ENCODE results near the gene EPB41. TPM values are rescaled to one million over a fixed set of nuclear protein-coding genes. Genes with fewer than 3 reads are reported as not detected.

Gene EPB41
- total RNA-seq (2021; fragmentation: NEBNext Ultra II Directional; extraction: Animal tissue kit (Norgen Biotek cat#: 25700)) (106 and 109 TPM in 2 replicates), polyA plus RNA-seq (2011; rRNA removed) (35.5 and 36.7 TPM in 2 replicates), polyA minus RNA-seq (2011; rRNA and poly(A)+ RNA removed) (75.8 and 125 TPM in 2 replicates)
- 58.6 TPM for polyA plus RNA-seq (2011; cell fraction: cytosol; rRNA removed)
- 36.4 TPM for polyA plus RNA-seq (2011; cell fraction: nucleus; rRNA removed)
- polyA plus RNA-seq (2012, experiment 1 of 2): 50.2 to 77.7 TPM (median 59.5 TPM) in 4 replicates
- 5.6 TPM for polyA plus RNA-seq (2012, experiment 2 of 2)
- 46.2 TPM for polyA plus RNA-seq (2013, experiment 1 of 2)
- 48.2 TPM for polyA plus RNA-seq (2013, experiment 2 of 2)
- 71.1 TPM for polyA minus RNA-seq (2011; cell fraction: cytosol; rRNA and poly(A)+ RNA removed)
- polyA minus RNA-seq (2011; cell fraction: nucleus; rRNA and poly(A)+ RNA removed): 81.0 TPM
- long read RNA-seq, experiment 1, partial matches to known transcripts: 4 of 37 reads
- long read RNA-seq, experiment 1, other reads (novel, unspliced or antisense): 33 of 37 reads
- long read RNA-seq, experiment 2, partial matches to known transcripts: 3 of 10 reads
- long read RNA-seq, experiment 2, other reads (novel, unspliced or antisense): 7 of 10 reads

- Histone ChIP-seq H4K91ac (replicated peaks; ENCODE audit: insufficient read length, low read length) (peak within 1 kb of the TSS; percentile 59), H2AFZ (ENCODE audit: low read length) (peak within 1 kb of the TSS; percentile 89), H2BK12ac (ENCODE audit: low read depth, low read length) (peak within 1 kb of the TSS; percentile 82), H3K4ac (replicated peaks; ENCODE audit: insufficient read length, low read depth, low read length) (peak within 1 kb of the TSS; percentile 63), H2AK5ac (ENCODE audit: low read depth, low read length) (peak within 1 kb of the TSS; percentile 87; the same call in 1 of the 2 replicates), H3K56ac (replicated peaks; ENCODE audit: insufficient read length, low read depth, low read length) (peak within 1 kb of the TSS; percentile 70), H3K4me3 (ENCODE audit: extremely low read depth in 1 of 4, insufficient read depth in 2 of 4, low read depth in 3 of 4, low read length in 4 of 4) (peak within 1 kb of the TSS; percentile 78 to 95 (median 94)), H4K8ac (ENCODE audit: extremely low read depth, insufficient read depth, low read length) (peak within 1 kb of the TSS; percentile 98), H3K23ac (ENCODE audit: insufficient read length) (no peak within 1 kb of the TSS), H3K79me2 (ENCODE audit: control insufficient read depth in 1 of 2, insufficient read depth in 2 of 2, low read length in 2 of 2) (peaks cover 0 to 44% of the 10 kb centered on the region in 2 experiments; a peak in 2 of 4 replicates), H3K9ac (replicated peaks in 1 of 4; ENCODE audit: extremely low read depth in 1 of 4, low read depth in 3 of 4, low read length in 3 of 4) (peak within 1 kb of the TSS; percentile 83 to 96 (median 90)), H3K18ac (ENCODE audit: extremely low read depth, low read length) (peak within 1 kb of the TSS; percentile 84), H3K27me3 (replicated peaks in 1 of 4; ENCODE audit: control insufficient read depth in 3 of 4, extremely low read depth in 1 of 4, insufficient read depth in 3 of 4, low read length in 3 of 4) (no peaks in the 10 kb centered on the region), H3K4me1 (replicated peaks in 1 of 4; ENCODE audit: control insufficient read depth in 3 of 4, insufficient read depth in 4 of 4, low read length in 3 of 4) (peaks cover 4 to 15% (median 7%) of the 10 kb centered on the region in 4 experiments; a peak in 5 of 7 replicates), H4K20me1 (replicated peaks in 1 of 2; ENCODE audit: control insufficient read depth in 1 of 2, insufficient read depth in 2 of 2, low read length in 2 of 2) (peaks cover 0 to 1% of the 10 kb centered on the region in 2 experiments), H3K79me1 (ENCODE audit: low read depth, low read length) (no peaks in the 10 kb centered on the region; the same call in 1 of the 2 replicates), H3K36me3 (ENCODE audit: control insufficient read depth in 2 of 4, insufficient read depth in 4 of 4, low read length in 3 of 4) (no peaks in the 10 kb centered on the region), H3K27ac (ENCODE audit: low read depth, low read length) (peak within 1 kb of the TSS; percentile 74), H2BK5ac (ENCODE audit: low read depth, low read length) (peak within 1 kb of the TSS; percentile 41; the same call in 1 of the 2 replicates), H2BK120ac (replicated peaks; ENCODE audit: low read depth, low read length) (peak within 1 kb of the TSS; percentile 84), H3K4me2 (ENCODE audit: insufficient read depth in 1 of 2, low read depth in 2 of 2, low read length in 2 of 2) (peak within 1 kb of the TSS; percentile 79 to 91), H3K23me2 (ENCODE audit: low read depth, low read length) (peaks cover 5% of the 10 kb centered on the region; the same call in 1 of the 2 replicates), H3K14ac (ENCODE audit: insufficient read length) (no peak within 1 kb of the TSS), H4K5ac (ENCODE audit: insufficient read length, low read depth, low read length) (peak within 1 kb of the TSS; percentile 61), H2BK20ac (ENCODE audit: low read length) (no peak within 1 kb of the TSS), H3K9me3 (ENCODE audit: insufficient read depth in 2 of 2, low read depth in 1 of 2, low read length in 1 of 2) (no peaks in the 10 kb centered on the region), H2BK15ac (ENCODE audit: low read length) (0 out of 2 replicates have a peak within 1 kb of the TSS, but pooled peaks have one; percentile 1)
- POLR2A ChIA-PET (ENCODE audit: partially characterized antibody): interaction anchor here (0.5 to 3.0 kb wide), 34 partner anchors 9 to 283 kb away, joined by 3 to 18 read pairs (median 4); no protein-coding TSS in a partner anchor
- WGBS, 2 experiments (ENCODE audit: extremely low coverage in 1 of 2, insufficient coverage in 1 of 2, insufficient read length in 1 of 2, insufficient replicate concordance in 2 of 2, low coverage in 1 of 2, low lambda C conversion rate in 2 of 2, missing lambda C conversion rate in 1 of 2): 2% methylated on average over 33 of the region's 95 CpGs; no CpG with 5 or more reads in 1 of the 2 experiments
- CTCF ChIA-PET (ENCODE audit: partially characterized antibody): interaction anchor here (0.7 to 2.6 kb wide), 8 partner anchors 10 to 118 kb away, joined by 3 to 10 read pairs (median 5); no protein-coding TSS in a partner anchor
- DNase-seq (ENCODE audit: low read depth in 1 of 2, low spot score in 2 of 2) (peak; percentile 96), FAIRE-seq (peak; percentile 48)
- no peak for TF ChIP-seq NANOG (IDR thresholded peaks at IDR 0.05; ENCODE audit: insufficient read depth, low read depth, low read length, poor library complexity, severe bottlenecking)
- no peak for TF ChIP-seq YY1 (IDR thresholded peaks at IDR 0.05; ENCODE audit: low read depth, low read length)
- no peak for TF ChIP-seq POU5F1 (IDR thresholded peaks at IDR 0.05; ENCODE audit: low read depth, low read length)
- TF ChIP-seq RFX5 (IDR thresholded peaks at IDR 0.05; ENCODE audit: borderline replicate concordance, low read depth, low read length): no peak
- TF ChIP-seq MAFK (IDR thresholded peaks at IDR 0.05; ENCODE audit: low read depth, low read length): no peak
- no peak for TF ChIP-seq SP2 (IDR thresholded peaks at IDR 0.05; ENCODE audit: low read length)
- TF ChIP-seq SP4 (IDR thresholded peaks at IDR 0.05; ENCODE audit: low read length): 0 out of 2 replicates have a peak, but pooled peaks have one; percentile 47
- TF ChIP-seq HDAC6 (IDR thresholded peaks at IDR 0.05; ENCODE audit: low read depth, low read length): no peak
These were observed at the start of gene EPB41 for GRCh38 chr1:28914228-28915030. EPB41 (plus strand) TSS chr1:28914569; CDS start chr1:28987438, 72,869 bp downstream.
